GM19395 (cell line): ENCODE data around the gene MILR1.
"Not testable (repeated sequence)": the region's sequence is repeated elsewhere in the genome, so short reads cannot be mapped to it uniquely, and the experiment has no call there.

ENCODE experiments used
- ATAC-seq: cut with Tn5 transposase; IDR thresholded peaks from one replicate; pipeline ENCODE4 v1.9.1; 2021; ENCODE audit warnings: mild to moderate bottlenecking, moderate library complexity; ENCODE audit not compliant: unreplicated experiment

MILR1 gene

GRCh38 chr17:64470625-64471024, 21.7 kb downstream of the MILR1 start:
- ATAC-seq, result no peak

- ATAC-seq, result no peak
Observed at GRCh38 chr17:64471440-64471839, 22.5 kb downstream of the MILR1 start.

GRCh38 chr17:64472564-64472963, 23.6 kb downstream of the MILR1 start:
- ATAC-seq, result no peak

- ATAC-seq, result no peak
Observed at GRCh38 chr17:64477849-64478248, 28.9 kb downstream of the MILR1 start.

GRCh38 chr17:64480951-64481350, 32.0 kb downstream of the MILR1 start:
- no peak for ATAC-seq

GRCh38 chr17:64484380-64484779, 35.5 kb downstream of the MILR1 start:
- ATAC-seq, result no peak

GRCh38 chr17:64488301-64488700, 39.4 kb downstream of the MILR1 start:
- no peak for ATAC-seq

GRCh38 chr17:64491034-64491860, 42.3 kb downstream of the MILR1 start:
- ATAC-seq, result no peak

- no peak for ATAC-seq
Observed at GRCh38 chr17:64491994-64492393, 43.1 kb downstream of the MILR1 start.

- no peak for ATAC-seq
Observed at GRCh38 chr17:64492481-64493109, 43.7 kb downstream of the MILR1 start.

GRCh38 chr17:64494121-64494520, 45.2 kb downstream of the MILR1 start:
- no peak for ATAC-seq

GRCh38 chr17:64495300-64495699, 46.4 kb downstream of the MILR1 start:
- ATAC-seq, result not testable (repeated sequence)

- ATAC-seq, result no peak
Observed at GRCh38 chr17:64496348-64496785, 47.5 kb downstream of the MILR1 start.

- ATAC-seq, result peak; percentile 75
Observed at GRCh38 chr17:64496786-64497564, 48.1 kb downstream of the MILR1 start, which contains the start of gene POLG2. Gene POLG2, minus strand, starts transcription at chr17:64497054. Its CDS starts 86 bp downstream, at chr17:64496968.

GRCh38 chr17:64497565-64498035, 48.7 kb downstream of the MILR1 start:
- ATAC-seq, result no peak

GRCh38 chr17:64498308-64499203, 49.6 kb downstream of the MILR1 start:
- ATAC-seq, result no peak

- no peak for ATAC-seq
Observed at GRCh38 chr17:64499805-64500486, 51.0 kb downstream of the MILR1 start.

- no peak for ATAC-seq
Observed at GRCh38 chr17:64500487-64500859, 51.6 kb downstream of the MILR1 start.

- no peak for ATAC-seq
Observed at GRCh38 chr17:64500862-64501765, 52.2 kb downstream of the MILR1 start.
